ENCODE measurements around the gene SH2D6.

The SH2D6 gene

GRCh38 chr2:85393836-85394235 lies 24.7 kb upstream of the SH2D6 start:
- no peak for DNase-seq
- peaks cover 21% of the 10 kb centered on the region for H3K4me1 Mint-ChIP-seq (ENCODE audit: low read depth)
- peaks cover 18% of the 10 kb centered on the region for H3K36me3 Mint-ChIP-seq (ENCODE audit: low read depth)
- no peak overlapping the region for H3K27ac Mint-ChIP-seq
- no peaks in the 10 kb centered on the region for H3K27me3 Mint-ChIP-seq
- H3K9me3 Mint-ChIP-seq: no peaks in the 10 kb centered on the region
- H3K4me3 Mint-ChIP-seq: no peak overlapping the region

- Mint-ChIP-seq H3K27ac (no peak overlapping the region), H3K36me3 (ENCODE audit: low read depth) (peaks cover 16% of the 10 kb centered on the region), H3K9me3 (no peaks in the 10 kb centered on the region), H3K27me3 (no peaks in the 10 kb centered on the region), H3K4me3 (no peak overlapping the region), H3K4me1 (ENCODE audit: low read depth) (peaks cover 21% of the 10 kb centered on the region)
- no peak for DNase-seq
These were observed 24.2 kb upstream of the SH2D6 start for GRCh38 chr2:85394261-85394681.

GRCh38 chr2:85394976-85395375 lies 23.5 kb upstream of the SH2D6 start:
- Mint-ChIP-seq H3K4me1 (ENCODE audit: low read depth) (peaks cover 21% of the 10 kb centered on the region), H3K36me3 (ENCODE audit: low read depth) (peaks cover 9% of the 10 kb centered on the region), H3K27me3 (no peaks in the 10 kb centered on the region), H3K4me3 (no peak overlapping the region), H3K9me3 (no peaks in the 10 kb centered on the region), H3K27ac (no peak overlapping the region)
- DNase-seq: no peak

- H3K9me3 Mint-ChIP-seq: no peaks in the 10 kb centered on the region
- H3K27ac Mint-ChIP-seq: no peak overlapping the region
- H3K4me3 Mint-ChIP-seq: no peak overlapping the region
- no peak for DNase-seq
- H3K4me1 Mint-ChIP-seq (ENCODE audit: low read depth): peaks cover 21% of the 10 kb centered on the region
- H3K27me3 Mint-ChIP-seq: no peaks in the 10 kb centered on the region
- peaks cover 4% of the 10 kb centered on the region for H3K36me3 Mint-ChIP-seq (ENCODE audit: low read depth)
These were observed 22.5 kb upstream of the SH2D6 start for GRCh38 chr2:85395912-85396475.

GRCh38 chr2:85396531-85397470 lies 21.7 kb upstream of the SH2D6 start:
- Mint-ChIP-seq H3K27me3 (no peaks in the 10 kb centered on the region), H3K36me3 (ENCODE audit: low read depth) (peaks cover 4% of the 10 kb centered on the region), H3K4me3 (no peak overlapping the region), H3K27ac (peak overlapping the region; percentile 71), H3K4me1 (ENCODE audit: low read depth) (peaks cover 16% of the 10 kb centered on the region), H3K9me3 (no peaks in the 10 kb centered on the region)
- DNase-seq: no peak

GRCh38 chr2:85397925-85398331 lies 20.6 kb upstream of the SH2D6 start:
- Mint-ChIP-seq H3K27me3 (no peaks in the 10 kb centered on the region), H3K36me3 (ENCODE audit: low read depth) (peaks cover 4% of the 10 kb centered on the region), H3K4me1 (ENCODE audit: low read depth) (peaks cover 8% of the 10 kb centered on the region), H3K4me3 (no peak overlapping the region), H3K27ac (no peak overlapping the region), H3K9me3 (no peaks in the 10 kb centered on the region)
- DNase-seq: no peak

- DNase-seq: no peak
- Mint-ChIP-seq H3K27ac (no peak overlapping the region), H3K36me3 (ENCODE audit: low read depth) (peaks cover 9% of the 10 kb centered on the region), H3K27me3 (no peaks in the 10 kb centered on the region), H3K9me3 (peaks cover 2% of the 10 kb centered on the region), H3K4me3 (no peak overlapping the region), H3K4me1 (ENCODE audit: low read depth) (peaks cover 8% of the 10 kb centered on the region)
These were observed 19.9 kb upstream of the SH2D6 start for GRCh38 chr2:85398426-85399182.

- Mint-ChIP-seq H3K27me3 (no peaks in the 10 kb centered on the region), H3K4me1 (ENCODE audit: low read depth) (peaks cover 8% of the 10 kb centered on the region), H3K36me3 (ENCODE audit: low read depth) (peaks cover 9% of the 10 kb centered on the region), H3K27ac (no peak overlapping the region), H3K9me3 (peaks cover 5% of the 10 kb centered on the region), H3K4me3 (no peak overlapping the region)
- DNase-seq: no peak
These were observed 19.4 kb upstream of the SH2D6 start for GRCh38 chr2:85399183-85399455.

GRCh38 chr2:85400023-85400422 lies 18.5 kb upstream of the SH2D6 start:
- Mint-ChIP-seq H3K9me3 (peaks cover 8% of the 10 kb centered on the region), H3K36me3 (ENCODE audit: low read depth) (peaks cover 13% of the 10 kb centered on the region), H3K4me3 (no peak overlapping the region), H3K4me1 (ENCODE audit: low read depth) (peaks cover 10% of the 10 kb centered on the region), H3K27ac (no peak overlapping the region), H3K27me3 (no peaks in the 10 kb centered on the region)
- DNase-seq: no peak

- Mint-ChIP-seq H3K36me3 (ENCODE audit: low read depth) (peaks cover 15% of the 10 kb centered on the region), H3K27me3 (no peaks in the 10 kb centered on the region), H3K27ac (no peak overlapping the region), H3K4me3 (no peak overlapping the region), H3K4me1 (ENCODE audit: low read depth) (peaks cover 17% of the 10 kb centered on the region), H3K9me3 (peaks cover 8% of the 10 kb centered on the region)
- no peak for DNase-seq
These were observed 17.7 kb upstream of the SH2D6 start for GRCh38 chr2:85400541-85401463.

- peaks cover 15% of the 10 kb centered on the region for H3K36me3 Mint-ChIP-seq (ENCODE audit: low read depth)
These were observed 17.1 kb upstream of the SH2D6 start for GRCh38 chr2:85401464-85401805.

GRCh38 chr2:85401844-85402243 lies 16.7 kb upstream of the SH2D6 start:
- Mint-ChIP-seq H3K27ac (no peak overlapping the region), H3K4me3 (no peak overlapping the region), H3K27me3 (no peaks in the 10 kb centered on the region), H3K4me1 (ENCODE audit: low read depth) (peaks cover 21% of the 10 kb centered on the region), H3K9me3 (peaks cover 8% of the 10 kb centered on the region), H3K36me3 (ENCODE audit: low read depth) (peaks cover 15% of the 10 kb centered on the region)
- no peak for DNase-seq

More at GRCh38 chr2:85401464-85401805, 17.1 kb upstream of the SH2D6 start:
- Mint-ChIP-seq H3K4me1 (ENCODE audit: low read depth) (peaks cover 24% of the 10 kb centered on the region), H3K27ac (no peak overlapping the region), H3K9me3 (peaks cover 8% of the 10 kb centered on the region), H3K27me3 (no peaks in the 10 kb centered on the region), H3K4me3 (no peak overlapping the region)
- DNase-seq: no peak

GRCh38 chr2:85405201-85406059 lies 13.1 kb upstream of the SH2D6 start:
- no peaks in the 10 kb centered on the region for H3K27me3 Mint-ChIP-seq
- peak overlapping the region; percentile 55 for H3K4me3 Mint-ChIP-seq

More at GRCh38 chr2:85405201-85406059, 13.1 kb upstream of the SH2D6 start:
- Mint-ChIP-seq H3K9me3 (peaks cover 8% of the 10 kb centered on the region), H3K36me3 (ENCODE audit: low read depth) (peaks cover 12% of the 10 kb centered on the region), H3K4me1 (ENCODE audit: low read depth) (peaks cover 44% of the 10 kb centered on the region), H3K27ac (peak overlapping the region; percentile 87)
- peak; percentile 75 for DNase-seq

Measured in activated T-cell treated with anti-CD3 and anti-CD28 coated beads, Interleukin-2, amount 50 U/mL, for 24 hours (primary cell).